Astrocyte (in vitro differentiated cells and primary cell): Measurements from ENCODE around the gene SEMA3G. TPM values are rescaled to one million over a fixed set of nuclear protein-coding genes. Genes with fewer than 3 reads are reported as not detected.

Source experiments
- DNase-seq: peaks from one replicate; pipeline ENCODE4 v3.0.0-alpha.2; 2010; ENCODE audit warnings: low read depth
- FAIRE-seq: peaks from 2 replicates; lab custom pipeline; 2011; peaks lifted over from hg19 to GRCh38; lab: Jason Lieb, UNC
- H2AFZ ChIP-seq: 2 replicates; pipeline ENCODE4 v1.6.0; 2012; ENCODE audit warnings: low read depth, low read length, inconsistent platforms
- H3K27ac ChIP-seq: 2 replicates; pipeline ENCODE4 v1.5.1; 2011; ENCODE audit warnings: low read depth, low read length, inconsistent platforms
- H3K27me3 ChIP-seq: 2 replicates; pipeline ENCODE4 v1.6.0; 2011; ENCODE audit warnings: low read length, inconsistent platforms; ENCODE audit not compliant: insufficient read depth
- H3K36me3 ChIP-seq: 2 replicates; pipeline ENCODE4 v1.5.1; 2011; ENCODE audit warnings: low read length, inconsistent platforms; ENCODE audit not compliant: insufficient read depth
- H3K4me1 ChIP-seq: 2 replicates; pipeline ENCODE4 v1.5.1; 2011; ENCODE audit warnings: low read length, inconsistent platforms; ENCODE audit not compliant: insufficient read depth
- H3K4me2 ChIP-seq: 2 replicates; pipeline ENCODE4 v1.6.0; 2012; ENCODE audit warnings: low read length, inconsistent platforms
- H3K4me3 ChIP-seq: 2 replicates; pipeline ENCODE4 v1.5.1; 2011; ENCODE audit warnings: low read depth, mild to moderate bottlenecking, low read length, inconsistent platforms; ENCODE audit not compliant: insufficient read depth
- H3K79me2 ChIP-seq: 2 replicates; pipeline ENCODE4 v1.6.0; 2012; ENCODE audit warnings: mild to moderate bottlenecking, low read length, inconsistent platforms; ENCODE audit not compliant: insufficient read depth
- H3K9ac ChIP-seq: 2 replicates; pipeline ENCODE4 v1.6.0; 2012; ENCODE audit warnings: mild to moderate bottlenecking, low read length, inconsistent platforms
- H3K9me3 ChIP-seq: 2 replicates; pipeline ENCODE4 v1.5.1; 2012; ENCODE audit warnings: low read depth, mild to moderate bottlenecking, low read length, inconsistent platforms; ENCODE audit not compliant: insufficient read depth
- H4K20me1 ChIP-seq: 2 replicates; pipeline ENCODE4 v1.6.0; 2012; ENCODE audit warnings: low read length, inconsistent platforms; ENCODE audit not compliant: insufficient read depth
- H3K27ac Mint-ChIP-seq: one replicate; pipeline ENCODE4 v1.8.0; 2021; ENCODE audit warnings: mild to moderate bottlenecking, mixed read lengths; ENCODE audit not compliant: unreplicated experiment
- H3K27me3 Mint-ChIP-seq: one replicate; pipeline ENCODE4 v1.8.0; 2021; ENCODE audit warnings: low read depth, mixed read lengths; ENCODE audit not compliant: unreplicated experiment
- H3K36me3 Mint-ChIP-seq: one replicate; pipeline ENCODE4 v1.8.0; 2021; ENCODE audit warnings: low read depth, mixed read lengths; ENCODE audit not compliant: unreplicated experiment
- H3K4me1 Mint-ChIP-seq: one replicate; pipeline ENCODE4 v1.8.0; 2021; ENCODE audit warnings: low read depth, mixed read lengths; ENCODE audit not compliant: unreplicated experiment
- H3K4me3 Mint-ChIP-seq: one replicate; pipeline ENCODE4 v1.8.0; 2021; ENCODE audit warnings: mild to moderate bottlenecking, moderate library complexity, mixed read lengths; ENCODE audit not compliant: unreplicated experiment
- H3K9me3 Mint-ChIP-seq: one replicate; pipeline ENCODE4 v1.8.0; 2021; ENCODE audit warnings: mild to moderate bottlenecking, mixed read lengths; ENCODE audit not compliant: unreplicated experiment
- EZH2 ChIP-seq: IDR thresholded peaks from 2 replicates; pipeline ENCODE4 v1.6.1; 2012; ENCODE audit warnings: mild to moderate bottlenecking, low read length, inconsistent platforms; ENCODE audit not compliant: insufficient read depth
- total RNA-seq: library from RNA; stranded (reverse); gene quantifications from 2 replicates; pipeline ENCODE4 v1.2.1, GENCODE V29; 2021
- TF ChIP-seq, protein P1 (sequence below): IDR thresholded peaks from 2 replicates; pipeline ENCODE4 v1.5.1; 2011; ENCODE audit warnings: low read depth, mild to moderate bottlenecking, inconsistent platforms, low read length, moderate library complexity; ENCODE audit not compliant: insufficient read depth

The SEMA3G gene
- total RNA-seq, 1 donor from 2014 or later = 0.09 TPM

DNA sequence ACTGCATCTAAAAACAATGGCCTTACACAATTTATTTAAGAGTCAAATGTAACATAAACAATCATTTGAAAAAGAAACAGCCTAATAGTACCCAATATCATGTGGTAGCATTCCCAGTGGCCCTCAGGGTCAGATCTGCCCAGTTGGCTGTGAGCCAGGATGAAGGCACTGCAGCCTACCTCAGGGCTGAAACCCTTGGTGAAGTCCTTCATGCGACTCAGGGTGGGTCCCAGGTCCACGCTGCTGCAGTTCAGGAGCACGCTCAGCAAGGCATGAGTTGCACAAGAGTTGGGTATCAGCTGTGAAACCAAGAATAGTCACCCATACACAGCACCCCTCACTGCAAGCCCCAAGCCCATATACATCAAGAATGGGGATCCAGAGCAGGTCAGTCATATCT is 37.1 kb downstream of the SEMA3G start:
- Histone ChIP-seq H3K9me3 (no peaks in the 10 kb centered on the region), H4K20me1 (peaks cover 34% of the 10 kb centered on the region), H2AFZ (no peak overlapping the region), H3K79me2 (peaks cover 37% of the 10 kb centered on the region), H3K4me2 (no peak overlapping the region), H3K4me3 (no peak overlapping the region), H3K4me1 (peaks cover 26% of the 10 kb centered on the region), H3K27ac (no peak overlapping the region), H3K9ac (no peak overlapping the region), H3K36me3 (peaks cover 11% of the 10 kb centered on the region), H3K27me3 (no peaks in the 10 kb centered on the region)
- no peak for TF ChIP-seq EZH2
- TF ChIP-seq, protein P1, sequence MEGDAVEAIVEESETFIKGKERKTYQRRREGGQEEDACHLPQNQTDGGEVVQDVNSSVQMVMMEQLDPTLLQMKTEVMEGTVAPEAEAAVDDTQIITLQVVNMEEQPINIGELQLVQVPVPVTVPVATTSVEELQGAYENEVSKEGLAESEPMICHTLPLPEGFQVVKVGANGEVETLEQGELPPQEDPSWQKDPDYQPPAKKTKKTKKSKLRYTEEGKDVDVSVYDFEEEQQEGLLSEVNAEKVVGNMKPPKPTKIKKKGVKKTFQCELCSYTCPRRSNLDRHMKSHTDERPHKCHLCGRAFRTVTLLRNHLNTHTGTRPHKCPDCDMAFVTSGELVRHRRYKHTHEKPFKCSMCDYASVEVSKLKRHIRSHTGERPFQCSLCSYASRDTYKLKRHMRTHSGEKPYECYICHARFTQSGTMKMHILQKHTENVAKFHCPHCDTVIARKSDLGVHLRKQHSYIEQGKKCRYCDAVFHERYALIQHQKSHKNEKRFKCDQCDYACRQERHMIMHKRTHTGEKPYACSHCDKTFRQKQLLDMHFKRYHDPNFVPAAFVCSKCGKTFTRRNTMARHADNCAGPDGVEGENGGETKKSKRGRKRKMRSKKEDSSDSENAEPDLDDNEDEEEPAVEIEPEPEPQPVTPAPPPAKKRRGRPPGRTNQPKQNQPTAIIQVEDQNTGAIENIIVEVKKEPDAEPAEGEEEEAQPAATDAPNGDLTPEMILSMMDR = no peak
- Mint-ChIP-seq H3K4me3 (peak overlapping the region; percentile 92), H3K4me1 (peaks cover 11% of the 10 kb centered on the region), H3K27me3 (no peaks in the 10 kb centered on the region), H3K27ac (no peak overlapping the region), H3K9me3 (no peaks in the 10 kb centered on the region), H3K36me3 (peaks cover 18% of the 10 kb centered on the region)
- FAIRE-seq (no peak), DNase-seq (no peak)

DNA sequence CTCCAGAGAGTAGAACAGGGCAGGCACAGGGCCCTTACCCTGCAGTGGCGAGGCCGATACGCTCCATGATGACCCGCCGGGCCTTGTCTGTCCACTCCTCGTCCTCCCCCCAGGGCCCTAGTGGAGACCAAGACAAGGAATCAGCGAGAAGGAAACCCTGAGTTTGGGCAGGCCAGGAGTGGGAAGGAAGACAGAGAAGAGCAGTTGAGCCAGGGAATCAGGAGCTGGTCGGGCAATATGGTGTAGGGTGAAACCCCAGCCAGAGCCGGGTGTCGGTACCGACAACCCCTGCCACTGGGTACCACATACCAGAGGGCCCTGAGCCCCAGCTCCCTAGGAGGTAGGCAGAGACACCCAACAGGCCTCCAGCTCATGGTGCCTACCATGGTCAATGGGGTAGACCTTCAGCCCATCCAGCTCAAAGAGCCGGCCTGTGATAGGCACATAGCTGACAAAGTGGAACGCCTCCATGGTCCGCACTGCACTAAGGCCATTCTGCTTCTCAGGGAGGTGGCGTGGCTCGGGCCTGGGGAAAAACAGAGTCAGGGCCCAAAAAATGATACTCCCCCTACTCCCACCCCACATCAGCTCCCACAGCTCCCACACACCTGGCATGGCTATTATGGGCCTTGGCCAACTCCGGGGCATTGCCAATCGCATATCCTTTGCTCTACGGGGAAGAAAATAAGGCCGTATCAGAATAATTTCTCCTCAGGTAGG is 38.0 kb downstream of the SEMA3G start:
- no peak for FAIRE-seq
- H3K36me3 Mint-ChIP-seq = peaks cover 24% of the 10 kb centered on the region

More for the DNA sequence above, 38.0 kb downstream of the SEMA3G start:
- Mint-ChIP-seq H3K27me3 (no peaks in the 10 kb centered on the region), H3K9me3 (no peaks in the 10 kb centered on the region), H3K4me3 (peak overlapping the region; percentile 70), H3K27ac (no peak overlapping the region), H3K4me1 (peaks cover 9% of the 10 kb centered on the region)
- no peak overlapping the region for H3K4me3 ChIP-seq
- no peak overlapping the region for H2AFZ ChIP-seq
- H3K79me2 ChIP-seq = peaks cover 37% of the 10 kb centered on the region
- peaks cover 29% of the 10 kb centered on the region for H4K20me1 ChIP-seq
- no peaks in the 10 kb centered on the region for H3K27me3 ChIP-seq
- H3K27ac ChIP-seq = no peak overlapping the region
- H3K9me3 ChIP-seq = no peaks in the 10 kb centered on the region
- DNase-seq = no peak
- peaks cover 14% of the 10 kb centered on the region for H3K36me3 ChIP-seq
- no peak overlapping the region for H3K4me2 ChIP-seq
- H3K9ac ChIP-seq = no peak overlapping the region
- TF ChIP-seq, protein P1 = no peak
- TF ChIP-seq EZH2 = no peak
- peaks cover 24% of the 10 kb centered on the region for H3K4me1 ChIP-seq
